Keratinocyte (primary cell): Measurements from ENCODE around the gene FBXW10B. TPM values are rescaled to one million over a fixed set of nuclear protein-coding genes. Genes with fewer than 3 reads are reported as not detected.

ENCODE experiments used
- DNase-seq: peaks from one replicate; pipeline ENCODE4 v3.0.0-alpha.2; 2011; ENCODE audit warnings: low read depth, missing footprints, low spot score
- FAIRE-seq: peaks from 2 replicates; lab custom pipeline; 2011; peaks lifted over from hg19 to GRCh38; lab: Jason Lieb, UNC
- H2AFZ ChIP-seq: 2 replicates; pipeline ENCODE4 v1.6.0; 2012; ENCODE audit warnings: low read length, control low read depth, inconsistent platforms; ENCODE audit not compliant: control insufficient read depth
- H3K27ac ChIP-seq: 2 replicates; pipeline ENCODE4 v1.5.1; 2011; ENCODE audit warnings: low read length; ENCODE audit not compliant: control insufficient read depth, insufficient read depth
- H3K27me3 ChIP-seq: 3 replicates; pipeline ENCODE4 v1.6.0; 2011; ENCODE audit warnings: low read length; ENCODE audit not compliant: control insufficient read depth, insufficient read depth; ENCODE audit errors: extremely low read depth
- H3K36me3 ChIP-seq, 2 experiments: 2 replicates in 1 of 2; 3 replicates in 1 of 2; pipeline ENCODE4 v1.5.1; 2011; ENCODE audit warnings: low read length in 2 of 2, mild to moderate bottlenecking in 1 of 2; ENCODE audit not compliant: control insufficient read depth in 2 of 2, insufficient read depth in 2 of 2; ENCODE audit errors: extremely low read depth in 1 of 2
- H3K4me1 ChIP-seq: 3 replicates; pipeline ENCODE4 v1.5.1; 2011; ENCODE audit warnings: low read length; ENCODE audit not compliant: control insufficient read depth, insufficient read depth; ENCODE audit errors: extremely low read depth
- H3K4me2 ChIP-seq: 3 replicates; pipeline ENCODE4 v1.6.0; 2011; ENCODE audit warnings: low read depth, low read length; ENCODE audit not compliant: control insufficient read depth, insufficient read depth; ENCODE audit errors: extremely low read depth
- H3K4me3 ChIP-seq, 3 experiments: fragments of 200-600 bp in 1 of 3; sonication (generic) in 1 of 3; 2 replicates in 2 of 3; 3 replicates in 1 of 3; pipeline ENCODE4 v1.5.1; 2011 to 2016; ENCODE audit warnings: low read length in 3 of 3, mild to moderate bottlenecking in 3 of 3, control low read depth in 2 of 3, inconsistent platforms in 1 of 3, low read depth in 1 of 3, mixed read lengths in 1 of 3, mixed run types in 1 of 3, moderate library complexity in 1 of 3; ENCODE audit not compliant: control insufficient read depth in 2 of 3, insufficient read depth in 2 of 3; ENCODE audit errors: extremely low read depth in 1 of 3
- H3K79me2 ChIP-seq: 2 replicates; pipeline ENCODE4 v1.6.0; 2012; ENCODE audit warnings: low read length; ENCODE audit not compliant: control insufficient read depth, insufficient read depth
- H3K9ac ChIP-seq: 3 replicates; pipeline ENCODE4 v1.6.0; 2011; ENCODE audit warnings: low read length; ENCODE audit not compliant: control insufficient read depth, insufficient read depth; ENCODE audit errors: extremely low read depth
- H3K9me1 ChIP-seq: 3 replicates; pipeline ENCODE4 v1.6.0; 2011; ENCODE audit warnings: low read length; ENCODE audit not compliant: control insufficient read depth, insufficient read depth; ENCODE audit errors: extremely low read depth
- H3K9me3 ChIP-seq: 2 replicates; pipeline ENCODE4 v1.5.1; 2012; ENCODE audit warnings: low read depth, low read length; ENCODE audit not compliant: control insufficient read depth
- H4K20me1 ChIP-seq: 3 replicates; pipeline ENCODE4 v1.6.0; 2011; ENCODE audit warnings: low read length; ENCODE audit not compliant: control insufficient read depth, insufficient read depth; ENCODE audit errors: extremely low read depth
- EZH2 ChIP-seq: IDR thresholded peaks from one replicate; pipeline ENCODE4 v1.6.1; 2012; ENCODE audit warnings: inconsistent platforms, mild to moderate bottlenecking, low read length, moderate library complexity
- dilution Hi-C: fragments of 300-500 bp; cut with MboI; formaldehyde crosslinking; loops from one replicate; pipeline ENCODE4 v1.7.0; 2020; ENCODE audit warnings: low sequenced_read_pairs; ENCODE audit not compliant: extremely low pct_ligation_motif_present
- polyA plus RNA-seq, 5 experiments: library from polyadenylated mRNA; depleted of rRNA in 3 of 5; stranded (reverse) in 3 of 5; stranded (forward) in 1 of 5; unstranded in 1 of 5; fragments of >200 nt; gene quantifications; 1 replicate in 1 of 5; 2 replicates in 3 of 5; 3 replicates in 1 of 5; pipeline versions ENCODE4 v1.2.1 to v1.2.3, GENCODE V29; 2011 to 2012; ENCODE audit warnings: missing spikeins in 2 of 5, low read depth in 1 of 5, low replicate concordance in 1 of 5
- TF ChIP-seq, protein P1 (sequence below), 3 experiments: IDR thresholded peaks in 1 of 3; conservative IDR thresholded peaks in 1 of 3; optimal IDR thresholded peaks in 1 of 3; 2 replicates in 2 of 3; 3 replicates in 1 of 3; pipeline versions ENCODE3 to v1.5.1; 2011; ENCODE audit warnings: low read length in 3 of 3, mild to moderate bottlenecking in 3 of 3, moderate library complexity in 2 of 3, control low read depth in 1 of 3, inconsistent platforms in 1 of 3; ENCODE audit not compliant: insufficient read depth in 2 of 3; ENCODE audit errors: extremely low read depth in 1 of 3

FBXW10B gene
- polyA plus RNA-seq, 1 donor (not counting 4 experiments of a cell fraction or from before 2014, with no cell fraction given) = 4.4 TPM

DNA sequence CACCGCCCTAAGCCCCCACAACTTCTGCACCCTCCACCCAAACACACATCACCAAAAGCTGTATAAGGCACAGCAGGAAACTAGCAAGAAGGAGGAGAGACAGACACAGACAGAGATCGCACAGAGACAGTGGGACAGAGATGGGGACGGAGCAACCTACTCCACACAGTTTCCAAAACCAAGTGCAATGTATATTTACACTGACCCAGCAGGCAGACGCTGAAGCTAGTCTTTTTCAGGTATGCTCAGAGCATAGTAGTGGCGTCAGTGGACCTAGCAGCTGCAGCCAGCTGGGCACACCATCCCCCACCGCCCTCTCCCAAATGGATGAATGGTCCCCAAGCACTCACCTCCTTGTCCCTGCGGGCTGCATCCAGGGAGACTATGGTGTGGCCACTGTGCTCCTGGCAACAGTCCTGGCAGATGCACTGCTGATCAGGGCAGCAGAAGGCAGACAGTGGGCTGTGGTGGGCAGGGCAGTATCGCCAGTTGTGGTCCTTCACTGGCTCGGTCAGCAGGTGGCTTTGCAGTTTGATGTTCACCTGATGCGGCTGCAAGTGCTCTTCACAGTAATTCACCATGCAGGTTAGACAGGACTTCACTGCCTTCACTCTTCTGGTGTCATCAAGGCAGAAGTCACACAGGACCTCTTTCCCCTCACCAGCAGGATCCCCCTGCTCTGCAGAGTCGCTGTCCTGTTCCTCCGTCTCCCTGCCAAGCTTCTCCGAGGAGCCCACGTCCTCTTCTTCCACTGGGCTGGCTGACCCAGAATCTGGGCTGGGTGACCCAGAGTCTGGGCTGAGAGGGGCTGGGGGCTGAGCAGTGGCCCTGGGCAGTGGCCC, 31.5 kb upstream of the FBXW10B start:
- no peaks in the 10 kb centered on the region for H3K9me3 ChIP-seq
- no peak overlapping the region for H2AFZ ChIP-seq
- TF ChIP-seq EZH2 = no peak
- TF ChIP-seq, protein P1, sequence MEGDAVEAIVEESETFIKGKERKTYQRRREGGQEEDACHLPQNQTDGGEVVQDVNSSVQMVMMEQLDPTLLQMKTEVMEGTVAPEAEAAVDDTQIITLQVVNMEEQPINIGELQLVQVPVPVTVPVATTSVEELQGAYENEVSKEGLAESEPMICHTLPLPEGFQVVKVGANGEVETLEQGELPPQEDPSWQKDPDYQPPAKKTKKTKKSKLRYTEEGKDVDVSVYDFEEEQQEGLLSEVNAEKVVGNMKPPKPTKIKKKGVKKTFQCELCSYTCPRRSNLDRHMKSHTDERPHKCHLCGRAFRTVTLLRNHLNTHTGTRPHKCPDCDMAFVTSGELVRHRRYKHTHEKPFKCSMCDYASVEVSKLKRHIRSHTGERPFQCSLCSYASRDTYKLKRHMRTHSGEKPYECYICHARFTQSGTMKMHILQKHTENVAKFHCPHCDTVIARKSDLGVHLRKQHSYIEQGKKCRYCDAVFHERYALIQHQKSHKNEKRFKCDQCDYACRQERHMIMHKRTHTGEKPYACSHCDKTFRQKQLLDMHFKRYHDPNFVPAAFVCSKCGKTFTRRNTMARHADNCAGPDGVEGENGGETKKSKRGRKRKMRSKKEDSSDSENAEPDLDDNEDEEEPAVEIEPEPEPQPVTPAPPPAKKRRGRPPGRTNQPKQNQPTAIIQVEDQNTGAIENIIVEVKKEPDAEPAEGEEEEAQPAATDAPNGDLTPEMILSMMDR (optimal IDR thresholded peaks at IDR 0.05 in 1 of 3, IDR thresholded peaks at IDR 0.05 in 1 of 3, conservative IDR thresholded peaks at IDR 0.05 in 1 of 3; ENCODE audit: extremely low read depth in 1 of 3, insufficient read depth in 2 of 3, low read length in 3 of 3) = peak in 2 of 3 experiments; percentile 24 to 54
- no peaks in the 10 kb centered on the region for H3K27me3 ChIP-seq
- no peak for FAIRE-seq
- peaks cover 40% of the 10 kb centered on the region for H3K79me2 ChIP-seq
- no peaks in the 10 kb centered on the region for H3K9me1 ChIP-seq
- no peaks in the 10 kb centered on the region for H4K20me1 ChIP-seq
- DNase-seq = no peak
- H3K36me3 ChIP-seq = peaks cover 2 to 11% of the 10 kb centered on the region in 2 experiments
- H3K4me2 ChIP-seq = peak overlapping the region; percentile 94
- peak overlapping the region; percentile 90 for H3K9ac ChIP-seq
- H3K4me3 ChIP-seq = peak overlapping the region; percentile 82 to 87 (median 87)
- dilution Hi-C loops = no loop called here
- H3K27ac ChIP-seq = peak overlapping the region; percentile 89
- H3K4me1 ChIP-seq = peaks cover 30% of the 10 kb centered on the region

DNA sequence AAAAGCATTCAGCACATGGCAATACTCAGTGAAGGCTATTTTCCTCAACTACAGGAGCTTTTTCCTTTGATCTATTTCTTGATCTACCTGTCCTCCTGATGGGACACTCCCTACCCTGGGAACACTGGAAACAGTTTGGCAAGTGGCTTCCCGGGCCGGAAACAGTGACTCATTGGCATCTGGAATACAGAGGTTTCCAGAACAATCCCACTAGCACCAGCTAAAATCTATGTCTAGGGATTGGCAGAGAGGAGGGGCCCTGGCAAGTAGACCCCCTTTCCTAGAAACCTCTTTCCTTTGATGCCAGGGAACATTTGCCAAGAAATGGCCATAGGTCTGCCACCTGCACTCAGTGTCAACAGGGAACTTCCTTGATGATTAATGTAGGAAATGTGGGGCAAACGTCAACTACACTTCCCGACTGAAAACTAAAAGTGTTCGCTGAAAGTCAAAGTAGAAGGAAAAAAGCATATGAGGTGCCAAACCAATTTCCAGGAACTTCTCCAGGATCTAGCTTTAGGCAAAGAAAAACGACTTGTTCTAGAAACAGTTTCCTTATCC, 30.4 kb upstream of the FBXW10B start:
- H3K4me1 ChIP-seq = peaks cover 33% of the 10 kb centered on the region
- no peaks in the 10 kb centered on the region for H4K20me1 ChIP-seq
- FAIRE-seq (no peak), DNase-seq (peak; percentile 52)
- peak overlapping the region; percentile 94 for H3K4me2 ChIP-seq
- H3K9ac ChIP-seq = peak overlapping the region; percentile 90
- H3K36me3 ChIP-seq = peaks cover 2 to 11% of the 10 kb centered on the region in 2 experiments
- H3K4me3 ChIP-seq = peak overlapping the region; percentile 82 to 87 (median 87)
- H3K27ac ChIP-seq = peak overlapping the region; percentile 89
- H2AFZ ChIP-seq = no peak overlapping the region
- dilution Hi-C loops = no loop called here
- TF ChIP-seq, protein P1 (optimal IDR thresholded peaks at IDR 0.05 in 1 of 3, IDR thresholded peaks at IDR 0.05 in 1 of 3, conservative IDR thresholded peaks at IDR 0.05 in 1 of 3; ENCODE audit: extremely low read depth in 1 of 3, insufficient read depth in 2 of 3, low read length in 3 of 3) = no peak
- no peak for TF ChIP-seq EZH2
- no peaks in the 10 kb centered on the region for H3K27me3 ChIP-seq
- no peaks in the 10 kb centered on the region for H3K9me3 ChIP-seq
- H3K79me2 ChIP-seq = peaks cover 42% of the 10 kb centered on the region
- no peaks in the 10 kb centered on the region for H3K9me1 ChIP-seq
